Smooth muscle cell of the brain vasculature (primary cell): ENCODE data around the gene ZFYVE21.

Experiments
- DNase-seq: peaks from one replicate; pipeline ENCODE4 v3.0.0-alpha.2; 2012; ENCODE audit warnings: low read depth, low spot score

The ZFYVE21 gene

GRCh38 chr14:103737432-103738045, 21.9 kb downstream of the ZFYVE21 start:
- no peak for DNase-seq

DNA sequence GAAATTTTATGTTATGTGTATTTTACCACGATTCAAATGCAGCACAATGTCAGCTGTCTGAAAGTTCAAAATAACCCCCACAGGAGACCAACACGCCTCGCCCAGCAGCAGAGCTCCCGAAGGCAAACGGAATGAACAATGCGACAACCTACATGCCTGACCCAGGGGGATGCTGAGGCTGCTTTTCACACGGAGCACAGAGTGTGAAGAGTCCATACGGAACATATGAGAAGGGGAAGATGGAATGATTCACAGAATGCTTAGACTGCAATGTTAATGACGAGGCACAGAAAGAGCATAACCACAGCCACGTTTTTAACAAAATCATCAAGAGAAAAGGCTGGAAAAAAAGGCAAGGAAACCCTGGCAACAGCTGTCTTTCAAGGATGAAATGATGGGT, 22.6 kb downstream of the ZFYVE21 start:
- no peak for DNase-seq

GRCh38 chr14:103738701-103739451, 23.3 kb downstream of the ZFYVE21 start:
- no peak for DNase-seq

GRCh38 chr14:103739466-103739792, 23.8 kb downstream of the ZFYVE21 start:
- no peak for DNase-seq

GRCh38 chr14:103739793-103740501, 24.3 kb downstream of the ZFYVE21 start:
- DNase-seq: no peak

- DNase-seq: no peak
Observed at GRCh38 chr14:103740991-103741689, 25.5 kb downstream of the ZFYVE21 start.

DNA sequence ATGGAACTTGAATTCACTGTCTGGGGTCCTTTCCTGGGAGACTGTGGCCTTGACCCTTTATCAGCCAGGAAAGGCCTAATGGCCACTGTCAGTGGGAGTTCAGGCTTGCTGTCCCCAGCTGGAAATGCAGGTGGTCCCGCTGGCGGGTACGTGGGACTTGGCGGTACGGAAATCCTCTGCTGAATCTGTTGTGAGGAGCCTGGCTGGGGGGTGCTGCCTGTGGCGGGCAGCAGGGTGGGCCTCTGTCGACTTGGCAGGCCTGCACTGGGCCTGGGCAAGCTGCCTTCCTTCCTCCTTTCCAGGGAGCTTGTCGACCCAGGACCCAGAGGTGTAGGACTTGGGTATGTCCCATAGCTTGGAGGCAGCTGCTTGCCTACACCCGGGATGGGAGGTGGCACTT, 26.3 kb downstream of the ZFYVE21 start:
- DNase-seq: no peak

DNA sequence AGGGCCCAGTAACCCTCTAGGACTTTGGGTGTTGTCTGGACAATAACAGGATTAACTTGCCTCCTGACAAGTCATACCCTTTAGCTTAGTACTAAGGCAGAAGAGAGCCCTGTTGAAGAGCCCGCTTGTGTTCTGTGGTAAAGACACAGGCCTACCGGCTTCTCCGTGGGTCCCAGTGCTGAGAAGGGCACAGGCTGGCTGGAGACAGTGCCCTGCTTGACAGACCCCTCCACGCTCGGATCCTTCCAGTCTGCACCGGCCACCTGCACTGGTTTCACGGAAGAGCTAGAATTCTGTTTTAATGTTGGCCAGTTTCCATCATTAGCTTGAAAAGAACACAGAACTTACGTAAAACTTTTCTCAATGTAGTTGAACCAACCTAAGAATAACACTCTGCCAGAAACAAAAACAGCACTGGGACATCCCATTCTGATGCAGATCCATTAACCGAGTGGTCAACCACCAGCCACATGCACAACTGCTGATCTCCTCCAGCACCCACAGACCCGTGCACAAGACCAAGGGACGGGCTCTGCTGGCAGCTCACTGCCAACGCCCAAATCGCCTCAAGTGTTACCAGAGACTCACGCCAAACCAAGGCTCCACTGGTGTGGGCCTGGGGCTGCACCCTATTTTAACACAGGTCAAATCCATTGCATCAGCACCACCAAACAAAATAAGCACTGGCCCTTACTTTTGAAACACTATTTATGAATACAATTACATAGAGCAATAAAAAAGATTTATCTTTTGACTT, 27.1 kb downstream of the ZFYVE21 start:
- no peak for DNase-seq

GRCh38 chr14:103743691-103744090, 28.1 kb downstream of the ZFYVE21 start:
- no peak for DNase-seq

- DNase-seq: no peak
Observed at GRCh38 chr14:103744621-103745395, 29.2 kb downstream of the ZFYVE21 start.

GRCh38 chr14:103745424-103745823, 29.8 kb downstream of the ZFYVE21 start:
- no peak for DNase-seq

- no peak for DNase-seq
Observed at GRCh38 chr14:103746701-103747100, 31.1 kb downstream of the ZFYVE21 start.

DNA sequence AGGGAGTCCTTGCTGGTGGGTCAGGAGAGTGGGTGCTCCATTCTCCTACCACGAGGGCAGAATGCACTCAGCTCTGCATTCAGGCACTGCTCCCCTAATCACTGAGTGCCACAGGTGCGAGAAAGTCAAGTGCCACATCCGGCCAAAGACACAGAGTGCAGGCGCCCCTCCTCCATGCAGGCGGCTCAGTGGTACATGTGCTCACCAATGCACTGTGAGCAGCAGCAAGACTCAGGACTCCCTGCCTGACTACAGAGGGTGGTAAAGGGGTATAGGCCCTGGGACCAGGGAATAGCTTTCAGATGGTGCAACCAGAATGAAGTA, 32.9 kb downstream of the ZFYVE21 start:
- no peak for DNase-seq

DNA sequence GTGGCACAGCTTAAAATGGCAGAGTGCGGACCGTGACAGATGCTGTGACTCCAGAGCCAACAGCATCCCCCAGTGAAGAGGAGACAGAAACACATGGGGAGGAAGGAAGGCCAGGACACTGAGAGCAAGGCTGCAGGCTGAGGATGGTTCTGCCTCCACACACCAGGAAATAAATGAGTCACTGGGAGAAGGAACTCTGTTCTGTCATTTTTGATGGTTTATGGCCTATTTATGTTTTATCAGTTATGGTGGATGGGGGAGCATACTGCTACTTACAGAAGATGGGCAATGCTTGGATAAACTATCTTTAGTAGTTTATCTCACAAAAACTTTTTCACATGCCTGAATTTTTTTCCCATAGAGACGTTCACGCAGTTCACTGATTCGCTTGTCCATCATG, 33.8 kb downstream of the ZFYVE21 start:
- no peak for DNase-seq

DNA sequence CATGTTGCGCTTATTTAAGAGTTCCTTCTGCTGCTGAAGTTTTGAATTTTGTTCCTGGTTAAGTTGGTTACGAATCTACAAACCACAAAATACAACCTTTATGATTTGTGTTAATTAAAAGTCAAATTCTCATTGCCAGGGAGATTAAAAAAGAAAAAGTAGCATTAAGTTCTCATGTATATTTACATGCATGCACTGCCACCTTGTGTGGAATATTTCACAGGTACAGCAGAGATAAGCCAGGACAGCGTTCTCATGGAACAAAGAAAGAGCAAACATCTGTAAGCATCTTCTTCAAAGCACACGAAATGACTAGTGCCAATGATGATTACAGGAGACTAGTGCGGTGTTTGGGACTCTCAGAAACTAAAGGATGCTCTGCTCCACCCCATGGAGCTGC, 34.2 kb downstream of the ZFYVE21 start:
- no peak for DNase-seq

DNA sequence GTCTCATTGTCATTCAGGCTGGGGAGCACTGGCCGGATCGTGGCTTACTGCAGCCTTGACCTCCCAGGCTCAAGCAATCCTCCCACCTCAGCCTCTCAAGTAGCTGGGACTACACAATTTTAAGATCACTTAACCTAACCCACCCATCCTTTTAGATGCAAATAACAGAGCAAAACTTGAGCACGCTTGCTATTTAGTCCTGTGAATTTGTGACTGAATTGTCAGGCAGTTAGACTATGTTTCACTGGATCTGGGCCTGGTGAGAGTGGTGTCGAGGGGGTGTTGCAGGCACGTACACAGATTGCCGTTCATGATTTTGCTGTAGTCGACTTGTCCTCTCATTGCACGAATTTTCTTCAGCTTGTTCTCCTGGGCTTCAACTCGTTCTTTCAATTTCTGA, 38.2 kb downstream of the ZFYVE21 start:
- DNase-seq: no peak

DNA sequence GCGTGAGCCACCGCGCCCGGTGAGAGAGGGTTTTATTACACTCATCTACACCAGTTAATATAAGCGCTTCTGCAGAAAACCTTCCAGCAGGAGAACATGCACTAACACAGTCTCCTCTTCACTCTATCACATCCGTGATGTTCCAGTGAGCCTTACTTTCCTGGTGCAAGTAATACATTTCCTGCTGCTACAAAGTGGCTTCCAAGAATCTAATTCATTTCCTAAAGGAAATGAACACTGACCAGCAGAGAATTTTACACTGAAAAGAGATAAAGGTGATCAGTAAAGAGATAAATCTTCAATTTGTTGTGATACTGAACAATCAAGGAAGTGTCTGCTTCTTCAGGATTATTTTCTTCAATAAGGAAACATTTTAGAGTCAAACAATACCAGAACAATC, 39.5 kb downstream of the ZFYVE21 start:
- DNase-seq: no peak

DNA sequence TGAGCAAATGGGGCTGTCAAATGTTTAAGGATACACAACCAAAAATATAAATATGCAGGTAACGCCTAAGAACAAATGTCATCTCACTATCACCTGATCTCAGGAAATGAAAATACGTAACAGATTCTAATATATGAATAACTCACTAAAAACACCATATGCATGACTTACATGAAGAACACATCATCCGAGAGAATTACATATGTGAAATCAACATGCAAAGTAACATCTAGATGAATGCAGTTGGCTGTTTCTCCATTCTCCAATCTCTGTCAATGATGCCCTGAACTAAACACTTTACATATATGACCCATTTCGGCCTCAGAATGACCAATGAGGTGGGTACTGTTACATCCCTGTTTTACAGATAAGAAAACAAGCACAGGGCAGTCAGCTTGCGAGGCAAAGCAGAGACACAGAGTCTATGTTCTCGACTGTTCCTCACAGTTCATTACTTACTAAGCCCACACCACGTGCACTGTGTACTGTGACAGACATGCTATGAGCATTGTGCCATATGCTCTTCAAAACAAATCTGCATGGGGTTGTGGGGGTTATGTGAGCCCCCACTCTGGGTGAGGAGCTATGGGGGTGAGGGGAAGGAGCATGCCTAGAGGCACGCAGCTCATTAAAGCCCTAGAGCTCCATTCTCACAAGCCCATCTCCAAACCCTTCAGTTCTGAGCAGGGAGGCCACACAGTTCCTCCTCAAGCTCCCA, 42.6 kb downstream of the ZFYVE21 start:
- DNase-seq: no peak

DNA sequence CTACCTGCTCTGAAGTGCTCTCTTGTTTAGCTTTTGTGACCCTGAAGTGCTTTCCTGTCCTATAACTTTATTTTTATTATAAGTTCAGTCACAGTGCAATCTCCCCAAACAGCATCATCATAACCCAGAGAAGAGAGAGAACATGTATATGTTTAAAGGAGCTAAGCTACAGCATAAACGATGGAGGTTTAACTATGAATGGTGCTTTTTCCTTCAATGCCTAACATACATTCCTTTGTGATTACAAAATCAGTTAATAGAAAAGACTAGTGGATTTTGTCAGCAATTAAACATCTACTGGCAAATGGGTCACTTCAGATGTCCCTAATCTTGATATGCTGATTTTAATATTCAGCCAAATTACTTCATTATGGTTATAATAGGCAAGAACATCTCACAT, 46.4 kb downstream of the ZFYVE21 start:
- no peak for DNase-seq

- DNase-seq: no peak
Observed at GRCh38 chr14:103762541-103762940, 46.9 kb downstream of the ZFYVE21 start.
